Type B pancreatic cell (in vitro differentiated cells): ENCODE results near the gene FBXL5. TPM values are rescaled to one million over a fixed set of nuclear protein-coding genes. Genes with fewer than 3 reads are reported as not detected.

Experiments
- DNase-seq: peaks from one replicate; pipeline ENCODE4 v3.0.0; 2021; ENCODE audit warnings: mixed read lengths; ENCODE audit not compliant: unreplicated experiment; ENCODE audit errors: extremely low spot score
- H3K27ac Mint-ChIP-seq: 2 replicates; pipeline ENCODE4 v1.8.0; 2021; ENCODE audit warnings: mild to moderate bottlenecking, mixed read lengths
- H3K27me3 Mint-ChIP-seq: 2 replicates; pipeline ENCODE4 v1.8.0; 2021; ENCODE audit warnings: mixed read lengths
- H3K36me3 Mint-ChIP-seq: 2 replicates; pipeline ENCODE4 v1.8.0; 2021; ENCODE audit warnings: mixed read lengths
- H3K4me1 Mint-ChIP-seq: one replicate; pipeline ENCODE4 v1.8.0; 2021; ENCODE audit warnings: mixed read lengths; ENCODE audit not compliant: unreplicated experiment
- H3K4me3 Mint-ChIP-seq: 2 replicates; pipeline ENCODE4 v1.8.0; 2021; ENCODE audit warnings: mild to moderate bottlenecking, mixed read lengths
- H3K9me3 Mint-ChIP-seq: 2 replicates; pipeline ENCODE4 v1.8.0; 2021; ENCODE audit warnings: mixed read lengths
- total RNA-seq: library from RNA; stranded (reverse); gene quantifications from 2 replicates; pipeline ENCODE4 v1.2.1, GENCODE V29; 2021; ENCODE audit warnings: low replicate concordance
- TF ChIP-seq, protein P1 (sequence below): fragments of 200-600 bp; sonication (generic); conservative IDR thresholded peaks from 2 replicates; pipeline ENCODE4 v1.5.0; 2021; ENCODE audit warnings: antibody characterized with exemption, mild to moderate bottlenecking

Gene FBXL5
- total RNA-seq, 1 donor from 2014 or later: 48.4 TPM

DNA sequence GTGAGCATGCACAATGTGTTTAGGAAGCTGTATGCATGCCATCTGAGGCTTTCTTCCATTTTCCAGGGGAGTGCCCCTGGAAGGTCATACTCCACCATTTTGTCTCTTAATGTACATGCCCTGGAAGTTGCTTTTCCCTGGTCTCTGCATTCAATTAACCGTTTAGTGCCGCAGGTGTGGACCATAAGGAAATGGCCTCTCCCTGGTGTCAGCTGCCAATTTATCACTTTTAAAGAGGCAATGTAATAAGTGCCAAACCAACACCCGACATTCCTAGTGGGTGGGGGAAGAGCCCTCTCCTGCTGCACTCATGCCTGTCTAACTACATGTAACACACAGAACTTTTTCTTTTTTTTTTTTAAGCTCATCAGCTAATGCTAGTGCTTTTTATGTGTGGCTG, 40.6 kb upstream of the FBXL5 start:
- Mint-ChIP-seq H3K27me3 (no peaks in the 10 kb centered on the region), H3K4me3 (peak overlapping the region; percentile 32), H3K4me1 (no peaks in the 10 kb centered on the region), H3K36me3 (peaks cover 1% of the 10 kb centered on the region), H3K27ac (peak overlapping the region; percentile 71), H3K9me3 (no peaks in the 10 kb centered on the region)
- no peak for DNase-seq
- TF ChIP-seq, protein P1, sequence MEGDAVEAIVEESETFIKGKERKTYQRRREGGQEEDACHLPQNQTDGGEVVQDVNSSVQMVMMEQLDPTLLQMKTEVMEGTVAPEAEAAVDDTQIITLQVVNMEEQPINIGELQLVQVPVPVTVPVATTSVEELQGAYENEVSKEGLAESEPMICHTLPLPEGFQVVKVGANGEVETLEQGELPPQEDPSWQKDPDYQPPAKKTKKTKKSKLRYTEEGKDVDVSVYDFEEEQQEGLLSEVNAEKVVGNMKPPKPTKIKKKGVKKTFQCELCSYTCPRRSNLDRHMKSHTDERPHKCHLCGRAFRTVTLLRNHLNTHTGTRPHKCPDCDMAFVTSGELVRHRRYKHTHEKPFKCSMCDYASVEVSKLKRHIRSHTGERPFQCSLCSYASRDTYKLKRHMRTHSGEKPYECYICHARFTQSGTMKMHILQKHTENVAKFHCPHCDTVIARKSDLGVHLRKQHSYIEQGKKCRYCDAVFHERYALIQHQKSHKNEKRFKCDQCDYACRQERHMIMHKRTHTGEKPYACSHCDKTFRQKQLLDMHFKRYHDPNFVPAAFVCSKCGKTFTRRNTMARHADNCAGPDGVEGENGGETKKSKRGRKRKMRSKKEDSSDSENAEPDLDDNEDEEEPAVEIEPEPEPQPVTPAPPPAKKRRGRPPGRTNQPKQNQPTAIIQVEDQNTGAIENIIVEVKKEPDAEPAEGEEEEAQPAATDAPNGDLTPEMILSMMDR: no peak

GRCh38 chr4:15695240-15695699, 40.1 kb upstream of the FBXL5 start:
- DNase-seq: no peak

DNA sequence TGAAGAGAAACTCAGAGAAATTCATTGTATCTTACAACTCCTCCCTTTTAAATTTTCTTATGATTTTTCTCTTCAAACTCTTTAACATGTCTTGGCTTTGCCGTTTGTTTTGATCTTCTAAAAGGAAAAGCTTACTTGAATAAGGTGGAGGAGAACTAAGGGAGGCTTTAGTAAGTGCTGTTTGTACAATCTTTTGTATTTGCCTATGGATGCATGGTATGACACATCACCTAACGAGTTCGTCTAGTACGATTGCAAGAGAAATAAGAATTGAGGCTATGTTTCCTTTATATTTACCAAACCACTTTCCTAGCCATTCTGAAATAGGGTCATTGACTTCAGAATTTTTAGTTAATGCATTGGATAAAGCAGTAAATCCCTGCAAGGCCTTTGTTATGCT, 39.3 kb upstream of the FBXL5 start:
- H3K27ac Mint-ChIP-seq: peak overlapping the region; percentile 98

More at GRCh38 chr4:15695240-15695699, 40.1 kb upstream of the FBXL5 start:
- no peak overlapping the region for H3K4me3 Mint-ChIP-seq
- no peaks in the 10 kb centered on the region for H3K27me3 Mint-ChIP-seq
- peaks cover 4% of the 10 kb centered on the region for H3K36me3 Mint-ChIP-seq
- H3K9me3 Mint-ChIP-seq: no peaks in the 10 kb centered on the region
- H3K4me1 Mint-ChIP-seq: no peaks in the 10 kb centered on the region
- H3K27ac Mint-ChIP-seq: peak overlapping the region; percentile 71
- TF ChIP-seq, protein P1: no peak

GRCh38 chr4:15692602-15693001, 37.4 kb upstream of the FBXL5 start:
- no peak overlapping the region for H3K4me3 Mint-ChIP-seq
- no peaks in the 10 kb centered on the region for H3K9me3 Mint-ChIP-seq
- DNase-seq: no peak
- H3K4me1 Mint-ChIP-seq: no peaks in the 10 kb centered on the region
- H3K27me3 Mint-ChIP-seq: no peaks in the 10 kb centered on the region
- H3K27ac Mint-ChIP-seq: peak overlapping the region; percentile 9
- TF ChIP-seq, protein P1: no peak
- peaks cover 12% of the 10 kb centered on the region for H3K36me3 Mint-ChIP-seq

More for the DNA sequence above, 39.3 kb upstream of the FBXL5 start:
- Mint-ChIP-seq H3K4me1 (no peaks in the 10 kb centered on the region), H3K4me3 (peak overlapping the region; percentile 60), H3K36me3 (peaks cover 4% of the 10 kb centered on the region), H3K27me3 (no peaks in the 10 kb centered on the region), H3K9me3 (no peaks in the 10 kb centered on the region)
- TF ChIP-seq, protein P1: no peak
- no peak for DNase-seq

DNA sequence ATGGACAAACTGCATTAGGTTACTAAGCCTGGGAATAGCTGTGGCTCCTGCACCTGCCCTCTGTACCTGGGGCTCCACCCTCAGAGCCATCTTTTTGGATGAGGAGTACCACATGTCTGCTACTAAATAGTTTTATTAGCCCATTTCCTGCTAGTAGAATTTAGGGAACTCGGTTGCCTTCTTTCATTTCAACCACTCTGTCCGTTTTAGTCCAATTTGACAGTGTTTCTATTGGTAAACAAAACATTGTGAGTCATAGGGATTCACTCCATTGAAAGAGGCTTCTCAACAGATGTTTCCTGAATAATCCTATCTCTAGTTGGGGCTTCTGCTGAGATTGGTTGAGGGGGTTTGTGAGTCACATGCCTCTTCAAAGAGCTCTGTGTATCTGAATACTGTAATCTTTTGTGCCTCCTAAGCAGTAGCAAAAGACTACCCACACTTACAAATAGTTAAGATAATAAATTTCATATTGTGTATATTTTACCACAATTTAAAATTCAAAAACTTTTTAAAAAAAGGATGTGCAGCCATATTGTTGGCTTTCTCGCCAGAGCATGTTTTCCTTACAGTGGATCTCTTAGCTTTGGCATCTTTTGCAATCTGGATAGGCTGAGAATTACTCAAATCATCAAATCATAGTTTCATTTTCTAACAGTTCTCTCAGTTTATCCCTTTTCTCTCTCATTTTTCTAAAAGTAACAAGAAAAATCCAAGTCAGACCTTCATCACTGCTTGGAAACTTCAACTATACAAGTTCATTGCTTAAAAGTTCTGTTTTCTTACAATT, 36.4 kb upstream of the FBXL5 start:
- H3K27ac Mint-ChIP-seq: peak overlapping the region; percentile 0
- no peak overlapping the region for H3K4me3 Mint-ChIP-seq
- no peaks in the 10 kb centered on the region for H3K4me1 Mint-ChIP-seq
- no peaks in the 10 kb centered on the region for H3K27me3 Mint-ChIP-seq
- TF ChIP-seq, protein P1: no peak
- peaks cover 22% of the 10 kb centered on the region for H3K36me3 Mint-ChIP-seq
- H3K9me3 Mint-ChIP-seq: no peaks in the 10 kb centered on the region
- no peak for DNase-seq
